DOHH2 (cell line): ENCODE data around the gene ANXA6.

ENCODE experiments used
- H3F3A ChIP-seq: fragments of 200-600 bp; sonication (generic), shearing (Covaris generic); 2 replicates; pipeline ENCODE4 v1.6.0; 2016; ENCODE audit warnings: antibody characterized with exemption, mild to moderate bottlenecking; ENCODE audit not compliant: control insufficient read depth, insufficient read depth
- H3K27ac ChIP-seq: fragments of 200-600 bp; sonication (generic); 2 replicates; pipeline ENCODE4 v1.5.1; 2014; ENCODE audit warnings: low read depth, mild to moderate bottlenecking, low read length, moderate library complexity
- H3K27me3 ChIP-seq: fragments of 200-600 bp; sonication (generic); 2 replicates; pipeline ENCODE4 v1.6.1; 2014; ENCODE audit warnings: mild to moderate bottlenecking, low read length, mixed read lengths; ENCODE audit not compliant: control insufficient read depth
- H3K36me3 ChIP-seq: fragments of 200-600 bp; sonication (generic); 2 replicates; pipeline ENCODE4 v1.6.1; 2014; ENCODE audit warnings: mild to moderate bottlenecking, low read length, moderate library complexity, mixed read lengths; ENCODE audit not compliant: control insufficient read depth
- H3K4me1 ChIP-seq: fragments of 200-600 bp; sonication (generic); 2 replicates; pipeline ENCODE4 v1.6.1; 2014; ENCODE audit warnings: mild to moderate bottlenecking, low read length, mixed read lengths; ENCODE audit not compliant: control insufficient read depth
- H3K4me2 ChIP-seq: fragments of 200-600 bp; sonication (generic); 2 replicates; pipeline ENCODE4 v1.6.0; 2014; ENCODE audit warnings: mild to moderate bottlenecking, low read length, moderate library complexity
- H3K4me3 ChIP-seq: fragments of 200-600 bp; sonication (generic); 2 replicates; pipeline ENCODE4 v1.5.1; 2014; ENCODE audit warnings: mild to moderate bottlenecking, low read length, mixed read lengths
- H3K79me2 ChIP-seq: fragments of 200-600 bp; sonication (generic); 2 replicates; pipeline ENCODE4 v1.6.1; 2014; ENCODE audit warnings: mild to moderate bottlenecking, low read length, mixed read lengths; ENCODE audit not compliant: control insufficient read depth
- H3K9me2 ChIP-seq: fragments of 200-600 bp; sonication (generic); replicated peaks from 2 replicates; pipeline ENCODE4 v1.6.1; 2014; ENCODE audit warnings: mild to moderate bottlenecking, low read length, mixed read lengths; ENCODE audit not compliant: control insufficient read depth
- H3K9me3 ChIP-seq: fragments of 200-600 bp; sonication (generic); 2 replicates; pipeline ENCODE4 v1.6.1; 2014; ENCODE audit warnings: antibody characterized with exemption, low read length, mixed read lengths; ENCODE audit not compliant: control insufficient read depth, insufficient read depth
- H4K20me1 ChIP-seq: fragments of 200-600 bp; sonication (generic); 2 replicates; pipeline ENCODE4 v1.6.0; 2014; ENCODE audit warnings: low read depth, mild to moderate bottlenecking, antibody characterized with exemption, low read length, moderate library complexity; ENCODE audit not compliant: control insufficient read depth, insufficient read depth
- EZH2phosphoT487 ChIP-seq: fragments of 200-600 bp; sonication (generic); IDR thresholded peaks from 2 replicates; pipeline ENCODE4 v1.6.1; 2017; ENCODE audit warnings: borderline replicate concordance, mild to moderate bottlenecking, antibody characterized with exemption, low read length, moderate library complexity, mixed read lengths
- TF ChIP-seq, protein P1 (sequence below): fragments of 200-600 bp; sonication (generic); IDR thresholded peaks from one replicate; pipeline ENCODE4 v1.5.1; 2014; ENCODE audit warnings: antibody characterized with exemption, mild to moderate bottlenecking, low read depth, low read length; ENCODE audit not compliant: poor library complexity, severe bottlenecking

ANXA6 gene

DNA sequence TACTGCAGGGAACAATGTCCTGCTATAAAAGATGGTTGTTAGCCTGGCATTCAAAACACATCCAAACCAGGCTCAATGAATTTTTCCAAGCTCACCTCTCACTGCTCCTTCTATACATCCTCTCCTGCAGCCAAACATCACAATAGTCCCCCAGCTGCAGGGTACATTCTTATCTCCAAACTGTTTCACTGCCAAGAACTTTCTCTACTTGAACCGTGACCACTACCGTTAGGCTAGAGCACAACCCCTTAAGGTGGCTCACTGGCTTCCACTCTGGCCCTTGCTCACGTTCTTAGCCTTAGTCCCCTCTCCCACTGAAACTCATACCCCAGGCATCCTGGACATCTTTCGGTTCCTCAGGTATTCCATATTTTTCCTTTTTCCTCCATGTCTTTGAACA lies 29.0 kb upstream of the ANXA6 start:
- Histone ChIP-seq H3K27me3 (no peaks in the 10 kb centered on the region), H3K9me2 (no peaks in the 10 kb centered on the region), H3K36me3 (peaks cover 82% of the 10 kb centered on the region), H3K9me3 (no peaks in the 10 kb centered on the region), H4K20me1 (no peaks in the 10 kb centered on the region), H3K4me1 (no peaks in the 10 kb centered on the region), H3F3A (no peaks in the 10 kb centered on the region), H3K4me3 (no peak overlapping the region), H3K79me2 (no peaks in the 10 kb centered on the region), H3K27ac (no peak overlapping the region), H3K4me2 (no peak overlapping the region)
- TF ChIP-seq, protein P1, sequence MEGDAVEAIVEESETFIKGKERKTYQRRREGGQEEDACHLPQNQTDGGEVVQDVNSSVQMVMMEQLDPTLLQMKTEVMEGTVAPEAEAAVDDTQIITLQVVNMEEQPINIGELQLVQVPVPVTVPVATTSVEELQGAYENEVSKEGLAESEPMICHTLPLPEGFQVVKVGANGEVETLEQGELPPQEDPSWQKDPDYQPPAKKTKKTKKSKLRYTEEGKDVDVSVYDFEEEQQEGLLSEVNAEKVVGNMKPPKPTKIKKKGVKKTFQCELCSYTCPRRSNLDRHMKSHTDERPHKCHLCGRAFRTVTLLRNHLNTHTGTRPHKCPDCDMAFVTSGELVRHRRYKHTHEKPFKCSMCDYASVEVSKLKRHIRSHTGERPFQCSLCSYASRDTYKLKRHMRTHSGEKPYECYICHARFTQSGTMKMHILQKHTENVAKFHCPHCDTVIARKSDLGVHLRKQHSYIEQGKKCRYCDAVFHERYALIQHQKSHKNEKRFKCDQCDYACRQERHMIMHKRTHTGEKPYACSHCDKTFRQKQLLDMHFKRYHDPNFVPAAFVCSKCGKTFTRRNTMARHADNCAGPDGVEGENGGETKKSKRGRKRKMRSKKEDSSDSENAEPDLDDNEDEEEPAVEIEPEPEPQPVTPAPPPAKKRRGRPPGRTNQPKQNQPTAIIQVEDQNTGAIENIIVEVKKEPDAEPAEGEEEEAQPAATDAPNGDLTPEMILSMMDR, result no peak
- no peak for TF ChIP-seq EZH2phosphoT487

DNA sequence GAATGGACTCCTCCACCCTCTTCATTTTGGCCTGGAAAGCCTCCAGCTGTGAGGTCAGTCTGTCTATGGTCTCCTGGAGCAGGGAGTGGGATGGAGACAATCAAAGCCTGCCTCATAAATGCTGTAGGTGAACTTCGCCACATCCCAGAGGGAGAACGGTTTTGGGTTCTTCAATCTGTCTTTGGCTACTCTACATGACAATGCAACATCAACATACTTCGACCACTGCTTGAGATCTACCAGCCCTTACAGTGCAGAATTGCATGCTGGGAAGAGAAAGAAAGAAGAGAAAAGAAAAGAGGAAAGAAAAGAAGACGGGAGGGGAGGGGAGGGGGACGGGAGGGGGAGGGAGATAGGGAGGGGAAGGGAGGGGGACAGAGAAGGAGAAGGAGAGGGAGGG lies 28.5 kb upstream of the ANXA6 start:
- H3K9me3 ChIP-seq, result no peaks in the 10 kb centered on the region
- H3K4me2 ChIP-seq, result no peak overlapping the region
- H3K36me3 ChIP-seq, result peaks cover 78% of the 10 kb centered on the region
- H3K4me3 ChIP-seq, result no peak overlapping the region
- H3K27ac ChIP-seq, result no peak overlapping the region
- no peaks in the 10 kb centered on the region for H3K4me1 ChIP-seq
- no peaks in the 10 kb centered on the region for H3K79me2 ChIP-seq
- no peaks in the 10 kb centered on the region for H4K20me1 ChIP-seq
- H3F3A ChIP-seq, result no peaks in the 10 kb centered on the region
- no peak for TF ChIP-seq EZH2phosphoT487
- TF ChIP-seq, protein P1, result no peak
- H3K27me3 ChIP-seq, result no peaks in the 10 kb centered on the region
- no peaks in the 10 kb centered on the region for H3K9me2 ChIP-seq

DNA sequence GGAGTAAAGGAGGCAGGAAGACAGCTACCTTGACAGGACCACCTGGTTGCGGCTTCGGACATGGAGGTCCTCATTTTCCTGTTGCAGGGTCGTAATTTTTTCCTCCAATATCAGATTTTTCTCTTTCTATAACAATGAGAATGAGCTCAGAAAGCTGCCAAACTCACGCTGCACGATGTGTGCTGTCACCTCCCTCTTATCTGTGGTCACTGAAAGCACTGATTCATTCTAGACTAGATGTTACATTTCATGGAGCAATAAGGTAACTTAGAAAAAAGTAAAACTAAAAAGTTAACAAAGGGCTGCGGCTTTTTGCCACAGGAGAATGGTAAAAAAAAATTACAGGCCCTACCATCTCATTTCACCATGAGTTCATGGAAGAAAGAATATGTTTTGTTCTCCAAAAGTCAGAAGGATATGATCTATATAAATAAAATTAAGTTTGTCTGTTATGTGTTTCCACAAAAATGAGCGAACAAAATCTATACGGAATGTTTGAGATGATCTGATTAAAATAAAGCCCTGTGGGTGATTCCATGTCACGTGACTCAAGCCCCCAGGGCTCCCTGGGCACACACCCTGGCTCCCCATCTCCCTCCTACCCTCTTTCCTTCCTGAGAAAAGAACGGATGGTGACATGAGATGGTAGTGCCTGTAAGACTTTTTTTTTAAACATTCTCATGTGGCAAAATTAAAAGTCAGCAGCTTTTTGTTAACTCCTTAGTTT lies 26.9 kb upstream of the ANXA6 start:
- H3F3A ChIP-seq, result no peaks in the 10 kb centered on the region
- H3K9me3 ChIP-seq, result no peaks in the 10 kb centered on the region
- no peaks in the 10 kb centered on the region for H3K9me2 ChIP-seq
- H3K4me1 ChIP-seq, result no peaks in the 10 kb centered on the region
- H3K4me2 ChIP-seq, result no peak overlapping the region
- H3K27ac ChIP-seq, result no peak overlapping the region
- H3K79me2 ChIP-seq, result no peaks in the 10 kb centered on the region
- H3K27me3 ChIP-seq, result no peaks in the 10 kb centered on the region
- H3K4me3 ChIP-seq, result no peak overlapping the region
- no peak for TF ChIP-seq EZH2phosphoT487
- TF ChIP-seq, protein P1, result no peak
- peaks cover 63% of the 10 kb centered on the region for H3K36me3 ChIP-seq
- no peaks in the 10 kb centered on the region for H4K20me1 ChIP-seq
